Retinal pigment epithelial cell (primary cell): ENCODE data around the gene EPHX1.
"Not testable (repeated sequence)": the region's sequence is repeated elsewhere in the genome, so short reads cannot be mapped to it uniquely, and the experiment has no call there.

Experiments
- DNase-seq: peaks from one replicate; pipeline ENCODE4 v3.0.0-alpha.2; 2010; ENCODE audit warnings: low read depth
- H3K4me3 ChIP-seq: 2 replicates; pipeline ENCODE4 v1.5.1; 2011; ENCODE audit warnings: mild to moderate bottlenecking, low read length, control low read depth, moderate library complexity
- CTCF ChIP-seq: conservative IDR thresholded peaks from 2 replicates; pipeline ENCODE4 v1.5.1; 2011; ENCODE audit warnings: low read depth, low read length, control low read depth, inconsistent platforms

The EPHX1 gene

GRCh38 chr1:225778337-225778669 is 31.6 kb upstream of the EPHX1 start:
- DNase-seq: no peak
- TF ChIP-seq CTCF: no peak
- H3K4me3 ChIP-seq: peak overlapping the region; percentile 94

- peak overlapping the region; percentile 94 for H3K4me3 ChIP-seq
- not testable (repeated sequence) for DNase-seq
These were observed 30.8 kb upstream of the EPHX1 start for GRCh38 chr1:225779165-225779564.

- TF ChIP-seq CTCF: no peak
- DNase-seq: no peak
- no peak overlapping the region for H3K4me3 ChIP-seq
These were observed 29.8 kb upstream of the EPHX1 start for GRCh38 chr1:225780134-225780533.

- DNase-seq: no peak
- no peak for TF ChIP-seq CTCF
- H3K4me3 ChIP-seq: no peak overlapping the region
These were observed 29.3 kb upstream of the EPHX1 start for GRCh38 chr1:225780630-225781029.

- H3K4me3 ChIP-seq, DNase-seq: not testable (repeated sequence)
These were observed 20.8 kb upstream of the EPHX1 start for GRCh38 chr1:225789142-225789541.

GRCh38 chr1:225794954-225795353 is 15.0 kb upstream of the EPHX1 start:
- DNase-seq: no peak
- no peak overlapping the region for H3K4me3 ChIP-seq
- TF ChIP-seq CTCF: no peak

GRCh38 chr1:225796097-225796496 is 13.8 kb upstream of the EPHX1 start:
- not testable (repeated sequence) for DNase-seq, H3K4me3 ChIP-seq

GRCh38 chr1:225801146-225801545 is 8.8 kb upstream of the EPHX1 start:
- not testable (repeated sequence) for H3K4me3 ChIP-seq, DNase-seq

- H3K4me3 ChIP-seq: no peak overlapping the region
- no peak for DNase-seq
- no peak for TF ChIP-seq CTCF
These were observed 3.7 kb upstream of the EPHX1 start for GRCh38 chr1:225806249-225806648.

GRCh38 chr1:225806736-225807135 is 3.2 kb upstream of the EPHX1 start:
- DNase-seq, H3K4me3 ChIP-seq: not testable (repeated sequence)
